K562 (cell line): ENCODE results near the gene PALM3. TPM values are rescaled to one million over a fixed set of nuclear protein-coding genes. Genes with fewer than 3 reads are reported as not detected.

Experiments used
- BHLHE40 ChIP-seq: IDR thresholded peaks from 2 replicates; pipeline ENCODE4 v1.6.1; 2011; ENCODE audit warnings: low read length, improper control_type of control experiment
- CBX2 ChIP-seq: fragments of 200-600 bp; sonication (generic); IDR thresholded peaks from one replicate; pipeline ENCODE4 v1.6.1; 2012; ENCODE audit warnings: mild to moderate bottlenecking, low read length, inconsistent platforms; ENCODE audit not compliant: insufficient read depth, poor library complexity, severe bottlenecking
- CREB5 ChIP-seq: fragments of 250-450 bp; sonication (Bioruptor Pico); IDR thresholded peaks from 2 replicates; pipeline ENCODE4 v1.5.0; 2020; ENCODE audit warnings: mild to moderate bottlenecking
- CREBBP ChIP-seq: IDR thresholded peaks from one replicate; pipeline ENCODE4 v1.6.1; 2012; ENCODE audit warnings: low read depth, mild to moderate bottlenecking, control low read depth, inconsistent platforms, low read length
- ELK3 ChIP-seq: fragments of 450-650 bp; formaldehyde crosslinking; IDR thresholded peaks from 2 replicates; pipeline ENCODE4 v1.4.0; 2020; ENCODE audit warnings: mild to moderate bottlenecking
- HCFC1 ChIP-seq: IDR thresholded peaks from 2 replicates; pipeline ENCODE4 v1.6.1; 2012; ENCODE audit warnings: low read depth, low read length, improper control_type of control experiment
- ILF3 ChIP-seq: fragments of 450-650 bp; IDR thresholded peaks from 2 replicates; pipeline ENCODE4 v1.6.1; 2018; ENCODE audit warnings: antibody characterized with exemption, mild to moderate bottlenecking, moderate library complexity, borderline replicate concordance
- JUND ChIP-seq, 2 experiments: IDR thresholded peaks; 2 replicates in 1 of 2; 3 replicates in 1 of 2; pipeline ENCODE4 v1.6.1; 2011; ENCODE audit warnings: borderline replicate concordance in 2 of 2, low read depth in 2 of 2, low read length in 2 of 2, improper control_type of control experiment in 1 of 2, missing biosample characterization in 1 of 2, missing genetic modification characterization in 1 of 2, missing genetic modification reagents in 1 of 2
- MAFG ChIP-seq: fragments of 450-650 bp; conservative IDR thresholded peaks from 2 replicates; pipeline ENCODE4 v1.6.1; 2016; ENCODE audit warnings: missing genetic modification characterization, missing compliant biosample characterization
- RBFOX2 ChIP-seq: fragments of 200-400 bp; formaldehyde crosslinking; IDR thresholded peaks from 2 replicates; pipeline ENCODE4 v1.6.1; 2017; ENCODE audit warnings: low read depth, mild to moderate bottlenecking, low read length, moderate library complexity
- SIRT6 ChIP-seq: IDR thresholded peaks from one replicate; pipeline ENCODE4 v1.6.1; 2012; ENCODE audit warnings: low read depth, mild to moderate bottlenecking, control low read depth, inconsistent platforms, low read length, moderate library complexity
- SMAD4 ChIP-seq: fragments of 250-450 bp; sonication (Bioruptor Pico); conservative IDR thresholded peaks from 2 replicates; pipeline ENCODE4 v1.8.0; 2021; ENCODE audit warnings: inconsistent platforms, mild to moderate bottlenecking, moderate library complexity
- SMARCA5 ChIP-seq: fragments of 450-650 bp; IDR thresholded peaks from 2 replicates; pipeline ENCODE4 v1.6.1; 2016
- TGIF2 ChIP-seq: sonication (generic); formaldehyde crosslinking; IDR thresholded peaks from 2 replicates; pipeline ENCODE4 v1.8.1; 2022; ENCODE audit warnings: mild to moderate bottlenecking, missing genetic modification reagents, moderate library complexity
- TRIM24 ChIP-seq, 2 experiments: fragments of 450-650 bp; IDR thresholded peaks; 2 replicates each; pipeline ENCODE4 v1.6.1; 2016
- YBX1 ChIP-seq: fragments of 450-650 bp; IDR thresholded peaks from 2 replicates; pipeline ENCODE4 v1.7.1; 2016; ENCODE audit warnings: mild to moderate bottlenecking
- ZBTB34 ChIP-seq: fragments of 250-450 bp; sonication (Bioruptor Pico); IDR thresholded peaks from 2 replicates; pipeline ENCODE4 v1.8.0; 2021; ENCODE audit warnings: mild to moderate bottlenecking, moderate library complexity
- ZNF77 ChIP-seq: fragments of 250-450 bp; sonication (Bioruptor Pico); IDR thresholded peaks from 2 replicates; pipeline ENCODE4 v1.5.0; 2020
- polyA plus RNA-seq, 8 experiments: library from polyadenylated mRNA; depleted of rRNA in 4 of 8; stranded (reverse) in 5 of 8; unstranded in 3 of 8; fragments of >200 nt; fragmentation: Nextera tagmentation in 2 of 8; fragmentation: Illumina TruSeq in 1 of 8; extraction: Ambion mirVana in 2 of 8; extraction: Trizol in 1 of 8; gene quantifications; 2 replicates each; pipeline versions ENCODE4 v1.2.1 to v1.2.3, GENCODE V29; 2011 to 2014; ENCODE audit warnings: inconsistent platforms in 1 of 8, missing spikeins in 1 of 8
- total RNA-seq, 7 experiments: library from RNA; depleted of rRNA in 6 of 7; stranded (reverse); fragments of >200 nt in 6 of 7; fragmentation: Illumina TruSeq in 2 of 7; extraction: Trizol in 2 of 7; gene quantifications; 2 replicates each; pipeline versions ENCODE4 v1.2.1 to v1.2.3, GENCODE V29; 2011 to 2021; ENCODE audit warnings: low replicate concordance in 1 of 7
- TF ChIP-seq, protein P1 (sequence below): fragments of 450-650 bp; IDR thresholded peaks from 2 replicates; pipeline ENCODE4 v1.6.1; 2014; ENCODE audit warnings: low read depth, mild to moderate bottlenecking, moderate library complexity, borderline replicate concordance
- TF ChIP-seq, protein P2 (sequence below): IDR thresholded peaks from 2 replicates; pipeline ENCODE4 v1.6.1; 2011; ENCODE audit warnings: borderline replicate concordance, low read depth, mild to moderate bottlenecking, moderate library complexity, low read length; ENCODE audit not compliant: insufficient read depth, poor library complexity, severe bottlenecking

PALM3 gene
- total and polyA plus RNA-seq, 9 of the 15 experiments (the other 6 are each of a cell fraction or from before 2014, with no cell fraction given), result 0.07 to 9.3 (median 3.3) TPM

- TF ChIP-seq JUND (IDR thresholded peaks at IDR 0.05; ENCODE audit: borderline replicate concordance, low read depth, low read length) (peak; percentile 33; the same call in 1 of the 2 replicates), JUND (tag; IDR thresholded peaks at IDR 0.05; ENCODE audit: borderline replicate concordance, low read depth, low read length) (no peak; the same call in 2 of the 3 replicates), TGIF2 (no peak), ELK3 (no peak), CREBBP (no peak), SMARCA5 (no peak), TRIM24 (IDR thresholded peaks at IDR 0.05) (peak in 1 of 2 experiments; percentile 41; a peak in 1 of 4 replicates), SMAD4 (0 out of 2 replicates have a peak, but pooled peaks have one; percentile 31), MAFG (no peak), BHLHE40 (no peak), HCFC1 (0 out of 2 replicates have a peak, but pooled peaks have one; percentile 37), ZNF77 (CRISPR knock-in tag) (no peak), ILF3 (no peak), YBX1 (no peak), CREB5 (CRISPR knock-in tag) (no peak), RBFOX2 (no peak), CBX2 (no peak), SIRT6 (no peak), ZBTB34 (CRISPR knock-in tag) (no peak)
- TF ChIP-seq, protein P1, sequence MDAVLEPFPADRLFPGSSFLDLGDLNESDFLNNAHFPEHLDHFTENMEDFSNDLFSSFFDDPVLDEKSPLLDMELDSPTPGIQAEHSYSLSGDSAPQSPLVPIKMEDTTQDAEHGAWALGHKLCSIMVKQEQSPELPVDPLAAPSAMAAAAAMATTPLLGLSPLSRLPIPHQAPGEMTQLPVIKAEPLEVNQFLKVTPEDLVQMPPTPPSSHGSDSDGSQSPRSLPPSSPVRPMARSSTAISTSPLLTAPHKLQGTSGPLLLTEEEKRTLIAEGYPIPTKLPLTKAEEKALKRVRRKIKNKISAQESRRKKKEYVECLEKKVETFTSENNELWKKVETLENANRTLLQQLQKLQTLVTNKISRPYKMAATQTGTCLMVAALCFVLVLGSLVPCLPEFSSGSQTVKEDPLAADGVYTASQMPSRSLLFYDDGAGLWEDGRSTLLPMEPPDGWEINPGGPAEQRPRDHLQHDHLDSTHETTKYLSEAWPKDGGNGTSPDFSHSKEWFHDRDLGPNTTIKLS, result no peak
- TF ChIP-seq, protein P2, sequence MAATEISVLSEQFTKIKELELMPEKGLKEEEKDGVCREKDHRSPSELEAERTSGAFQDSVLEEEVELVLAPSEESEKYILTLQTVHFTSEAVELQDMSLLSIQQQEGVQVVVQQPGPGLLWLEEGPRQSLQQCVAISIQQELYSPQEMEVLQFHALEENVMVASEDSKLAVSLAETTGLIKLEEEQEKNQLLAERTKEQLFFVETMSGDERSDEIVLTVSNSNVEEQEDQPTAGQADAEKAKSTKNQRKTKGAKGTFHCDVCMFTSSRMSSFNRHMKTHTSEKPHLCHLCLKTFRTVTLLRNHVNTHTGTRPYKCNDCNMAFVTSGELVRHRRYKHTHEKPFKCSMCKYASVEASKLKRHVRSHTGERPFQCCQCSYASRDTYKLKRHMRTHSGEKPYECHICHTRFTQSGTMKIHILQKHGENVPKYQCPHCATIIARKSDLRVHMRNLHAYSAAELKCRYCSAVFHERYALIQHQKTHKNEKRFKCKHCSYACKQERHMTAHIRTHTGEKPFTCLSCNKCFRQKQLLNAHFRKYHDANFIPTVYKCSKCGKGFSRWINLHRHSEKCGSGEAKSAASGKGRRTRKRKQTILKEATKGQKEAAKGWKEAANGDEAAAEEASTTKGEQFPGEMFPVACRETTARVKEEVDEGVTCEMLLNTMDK, result peak; percentile 11
These were observed 13.3 kb downstream of the PALM3 start (continued) for GRCh38 chr19:14048443-14049153.
